HCT116 (cell line): ENCODE data around the gene ATG16L2. TPM values are rescaled to one million over a fixed set of nuclear protein-coding genes. Genes with fewer than 3 reads are reported as not detected.

Experiments
- ATAC-seq: fragments of 200-7000 bp; cut with Tn5 transposase; 2 replicates; pipeline ENCODE4 v1.9.1; 2020; ENCODE audit warnings: mild to moderate bottlenecking, moderate library complexity
- BruUV-seq: library from RNA; stranded (reverse); fragments of 400-500 nt; replicated peaks from 2 replicates; lab custom pipeline; 2021; lab: Mats Ljungman, UMichigan
- CTCF ChIA-PET: fragments of 300-600 bp; sonication (Branson Sonifier 250); formaldehyde crosslinking; loops from one replicate; lab custom pipeline; 2021; ENCODE audit warnings: antibody characterized with exemption; lab: Charles Lee
- POLR2A ChIA-PET: fragments of 300-600, 350-600 bp; sonication (Branson Sonifier 250); formaldehyde crosslinking; loops from one replicate; lab custom pipeline; 2021; ENCODE audit warnings: antibody characterized with exemption; lab: Charles Lee
- RAD21 ChIA-PET, 2 experiments: fragments of 300-600 bp; sonication (Branson Sonifier 250); formaldehyde crosslinking; loops; one replicate each; lab custom pipeline; 2023; ENCODE audit warnings: low total read pairs in 2 of 2; ENCODE audit not compliant: uncharacterized antibody in 2 of 2, unreplicated experiment in 2 of 2, low non-redundant PET in 1 of 2; lab: Charles Lee
- DNase-seq: peaks from one replicate; pipeline ENCODE4 v3.0.0-alpha.2; 2010; ENCODE audit warnings: low read depth, low spot score
- H2AFZ ChIP-seq: fragments of 200-600 bp; shearing (Covaris generic), sonication (generic); 2 replicates; pipeline ENCODE4 v1.6.1; 2017; ENCODE audit warnings: low read depth, mixed run types, mixed read lengths, antibody characterized with exemption, low read length; ENCODE audit not compliant: poor library complexity, severe bottlenecking
- H3K27ac ChIP-seq: 2 replicates; pipeline ENCODE4 v1.5.1; 2012; ENCODE audit warnings: low read depth, low read length
- H3K27me3 ChIP-seq: fragments of 200-600 bp; sonication (generic); 2 replicates; pipeline ENCODE4 v1.6.1; 2016; ENCODE audit warnings: mixed run types, low read length, mixed read lengths; ENCODE audit not compliant: insufficient read depth
- H3K36me3 ChIP-seq, 2 experiments: fragments of 200-500 bp in 1 of 2; fragments of 200-600 bp in 1 of 2; sonication (Bioruptor generic) in 1 of 2; sonication (generic) in 1 of 2; 2 replicates each; pipeline versions ENCODE4 v1.5.1 to v1.6.1; 2014 to 2016; ENCODE audit warnings: low read length in 2 of 2, inconsistent platforms in 1 of 2, mixed read lengths in 1 of 2, mixed run types in 1 of 2; ENCODE audit not compliant: insufficient read depth in 2 of 2, control insufficient read depth in 1 of 2
- H3K4me1 ChIP-seq, 2 experiments: fragments of 200-600 bp in 1 of 2; sonication (generic) in 1 of 2; 2 replicates each; pipeline versions ENCODE4 v1.5.1 to v1.6.1; 2012 to 2017; ENCODE audit warnings: low read length in 2 of 2, inconsistent platforms in 1 of 2, mild to moderate bottlenecking in 1 of 2, mixed read lengths in 1 of 2, mixed run types in 1 of 2, moderate library complexity in 1 of 2; ENCODE audit not compliant: insufficient read depth in 2 of 2, control insufficient read depth in 1 of 2
- H3K4me2 ChIP-seq: fragments of 200-600 bp; sonication (generic); 2 replicates; pipeline ENCODE4 v1.6.1; 2017; ENCODE audit warnings: mixed run types, low read length, mixed read lengths
- H3K4me3 ChIP-seq, 2 experiments: fragments of 200-600 bp in 1 of 2; sonication (generic) in 1 of 2; replicated peaks in 1 of 2; 2 replicates each; pipeline ENCODE4 v1.5.1; 2011 to 2016; ENCODE audit warnings: low read length in 2 of 2, control low read depth in 1 of 2, low read depth in 1 of 2, mild to moderate bottlenecking in 1 of 2, mixed read lengths in 1 of 2, mixed run types in 1 of 2
- H3K79me2 ChIP-seq: fragments of 200-600 bp; sonication (generic); 2 replicates; pipeline ENCODE4 v1.6.1; 2017; ENCODE audit warnings: mild to moderate bottlenecking, mixed run types, low read length, moderate library complexity, mixed read lengths; ENCODE audit not compliant: insufficient read depth
- H3K9ac ChIP-seq: fragments of 200-600 bp; sonication (generic); 2 replicates; pipeline ENCODE4 v1.6.1; 2016; ENCODE audit warnings: low read length, mixed read lengths
- H3K9me2 ChIP-seq: fragments of 200-600 bp; sonication (generic), shearing (Covaris generic); 2 replicates; pipeline ENCODE4 v1.6.1; 2017; ENCODE audit warnings: mixed run types, mild to moderate bottlenecking, moderate library complexity; ENCODE audit not compliant: insufficient read depth
- H3K9me3 ChIP-seq, 2 experiments: fragments of 200-500 bp in 1 of 2; fragments of 200-600 bp in 1 of 2; sonication (Bioruptor generic) in 1 of 2; sonication (generic) in 1 of 2; 2 replicates each; pipeline ENCODE4 v1.6.1; 2014 to 2017; ENCODE audit warnings: low read length in 2 of 2, mixed read lengths in 2 of 2, inconsistent platforms in 1 of 2, low read depth in 1 of 2, mild to moderate bottlenecking in 1 of 2, mixed run types in 1 of 2, moderate library complexity in 1 of 2; ENCODE audit not compliant: control insufficient read depth in 1 of 2, insufficient read depth in 1 of 2
- H4K20me1 ChIP-seq: fragments of 200-600 bp; sonication (generic), shearing (Covaris generic); 2 replicates; pipeline ENCODE4 v1.6.1; 2017; ENCODE audit warnings: mixed run types, mild to moderate bottlenecking, moderate library complexity; ENCODE audit not compliant: insufficient read depth
- CBX3 ChIP-seq: IDR thresholded peaks from 2 replicates; pipeline ENCODE4 v1.6.1; 2012; ENCODE audit warnings: low read depth
- CEBPB ChIP-seq: IDR thresholded peaks from 2 replicates; pipeline ENCODE4 v1.6.1; 2012; ENCODE audit warnings: low read depth
- EZH2phosphoT487 ChIP-seq: fragments of 200-600 bp; IDR thresholded peaks from 2 replicates; pipeline ENCODE4 v1.6.1; 2018; ENCODE audit warnings: antibody characterized with exemption, borderline replicate concordance
- JUND ChIP-seq: IDR thresholded peaks from 2 replicates; pipeline ENCODE4 v1.6.1; 2012
- MAX ChIP-seq: IDR thresholded peaks from 2 replicates; pipeline ENCODE4 v1.6.1; 2012
- POLR2A ChIP-seq: IDR thresholded peaks from 2 replicates; pipeline ENCODE4 v1.7.0; 2011; ENCODE audit warnings: borderline replicate concordance; ENCODE audit not compliant: insufficient read depth, insufficient read length; ENCODE audit errors: extremely low read depth
- RAD21 ChIP-seq: IDR thresholded peaks from 2 replicates; pipeline ENCODE4 v1.6.1; 2012; ENCODE audit warnings: low read depth, mild to moderate bottlenecking
- SIN3A ChIP-seq: IDR thresholded peaks from 2 replicates; pipeline ENCODE4 v1.6.1; 2012; ENCODE audit warnings: low read depth
- SP1 ChIP-seq: IDR thresholded peaks from 2 replicates; pipeline ENCODE4 v1.6.1; 2012; ENCODE audit warnings: low read depth
- SRF ChIP-seq: IDR thresholded peaks from 2 replicates; pipeline ENCODE4 v1.6.1; 2012; ENCODE audit warnings: low read depth
- YY1 ChIP-seq: IDR thresholded peaks from 2 replicates; pipeline ENCODE4 v1.6.1; 2011; ENCODE audit warnings: low read length, low read depth, moderate library complexity, mild to moderate bottlenecking; ENCODE audit not compliant: insufficient replicate concordance; ENCODE audit errors: extremely low read depth
- ZBTB33 ChIP-seq: IDR thresholded peaks from 2 replicates; pipeline ENCODE4 v1.6.1; 2011; ENCODE audit warnings: mild to moderate bottlenecking, low read length, moderate library complexity; ENCODE audit not compliant: insufficient replicate concordance; ENCODE audit errors: extremely low read depth
- ZFX ChIP-seq: fragments of 450-650 bp; IDR thresholded peaks from 2 replicates; pipeline ENCODE4 v1.6.1; 2017
- ZNF274 ChIP-seq: fragments of 200-500 bp; sonication (Bioruptor generic); IDR thresholded peaks from 2 replicates; pipeline ENCODE4 v1.6.1; 2014; ENCODE audit warnings: mild to moderate bottlenecking, low read depth, low read length, inconsistent platforms
- intact Hi-C: fragments of 100-400 bp; cut with micrococcal nuclease; formaldehyde crosslinking; loops from 2 replicates; pipeline ENCODE4 v1.10.0; 2022
- total RNA-seq: library from RNA; stranded (reverse); gene quantifications from one replicate; pipeline ENCODE4 v1.2.1, GENCODE V29; 2021; ENCODE audit not compliant: unreplicated experiment

ATG16L2 gene
- total RNA-seq, 1 experiment from 2014 or later: 15.2 TPM

GRCh38 chr11:72767203-72768062 lies 46.8 kb upstream of the ATG16L2 start:
- BruUV-seq: no TSS peak
- Histone ChIP-seq H4K20me1 (no peaks in the 10 kb centered on the region), H3K79me2 (no peaks in the 10 kb centered on the region), H3K9ac (no peak overlapping the region), H3K27ac (no peak overlapping the region), H3K9me2 (no peaks in the 10 kb centered on the region), H2AFZ (no peak overlapping the region), H3K27me3 (no peaks in the 10 kb centered on the region), H3K4me2 (no peak overlapping the region), H3K36me3 (no peaks in the 10 kb centered on the region), H3K9me3 (no peaks in the 10 kb centered on the region), H3K4me1 (no peaks in the 10 kb centered on the region), H3K4me3 (no peak overlapping the region)
- DNase-seq: no peak
- intact Hi-C loops: no loop called here
- ChIA-PET POLR2A (no interaction called here), RAD21 (no interaction called here), CTCF (no interaction called here)
- TF ChIP-seq YY1 (no peak), POLR2A (no peak), CBX3 (no peak), MAX (no peak)
- ATAC-seq: no peak

- ATAC-seq: no peak
- no peak overlapping the region for H3K4me2 ChIP-seq
- DNase-seq: no peak
- H2AFZ ChIP-seq: no peak overlapping the region
- no peak overlapping the region for H3K4me3 ChIP-seq
- RAD21 ChIA-PET: no interaction called here
- no peaks in the 10 kb centered on the region for H3K36me3 ChIP-seq
- H3K4me1 ChIP-seq: no peaks in the 10 kb centered on the region
- TF ChIP-seq SP1: no peak
- no peak for TF ChIP-seq CEBPB
- TF ChIP-seq ZFX: no peak
- TF ChIP-seq JUND: no peak
- TF ChIP-seq RAD21: no peak
- no peak for TF ChIP-seq CBX3
- TF ChIP-seq ZBTB33: no peak
- no peak for TF ChIP-seq SIN3A
- no peak for TF ChIP-seq SRF
- TF ChIP-seq ZNF274: no peak
- TF ChIP-seq EZH2phosphoT487: no peak
- no peaks in the 10 kb centered on the region for H3K27me3 ChIP-seq
- no peaks in the 10 kb centered on the region for H3K9me2 ChIP-seq
- POLR2A ChIA-PET: no interaction called here
- H3K27ac ChIP-seq: no peak overlapping the region
- no peak overlapping the region for H3K9ac ChIP-seq
- H3K79me2 ChIP-seq: no peaks in the 10 kb centered on the region
- CTCF ChIA-PET: no interaction called here
- BruUV-seq: no TSS peak
- no peaks in the 10 kb centered on the region for H4K20me1 ChIP-seq
- intact Hi-C loops: no loop called here
- H3K9me3 ChIP-seq: no peaks in the 10 kb centered on the region
Observed at GRCh38 chr11:72768581-72768980, 45.6 kb upstream of the ATG16L2 start.
